22Rv1 (cell line): ENCODE measurements around the gene ROPN1B.

Source experiments
- H3K27ac ChIP-seq: fragments of 450-650 bp; 2 replicates; pipeline ENCODE4 v1.5.1; 2017
- CTCF ChIP-seq: fragments of 450-650 bp; IDR thresholded peaks from 2 replicates; pipeline ENCODE4 v1.5.1; 2017; ENCODE audit warnings: mild to moderate bottlenecking
- ZFX ChIP-seq: fragments of 450-650 bp; IDR thresholded peaks from 2 replicates; pipeline ENCODE4 v1.6.1; 2017; ENCODE audit warnings: antibody characterized with exemption, borderline replicate concordance

The ROPN1B gene

GRCh38 chr3:126025116-126025729 lies 56.2 kb downstream of the ROPN1B start:
- H3K27ac ChIP-seq = no peak overlapping the region
- TF ChIP-seq ZFX (no peak), CTCF (no peak)

GRCh38 chr3:126025862-126026261 lies 56.9 kb downstream of the ROPN1B start:
- no peak overlapping the region for H3K27ac ChIP-seq
- no peak for TF ChIP-seq CTCF
- no peak for TF ChIP-seq ZFX

- TF ChIP-seq ZFX (no peak), CTCF (no peak)
- H3K27ac ChIP-seq = no peak overlapping the region
Measured at GRCh38 chr3:126026277-126026751, 57.3 kb downstream of the ROPN1B start.

- no peak overlapping the region for H3K27ac ChIP-seq
- TF ChIP-seq ZFX (no peak), CTCF (no peak)
Measured at GRCh38 chr3:126026761-126027160, 57.8 kb downstream of the ROPN1B start.

- no peak overlapping the region for H3K27ac ChIP-seq
- TF ChIP-seq CTCF (no peak), ZFX (no peak)
Measured at GRCh38 chr3:126028096-126028495, 59.1 kb downstream of the ROPN1B start.

- TF ChIP-seq ZFX (no peak), CTCF (no peak)
- H3K27ac ChIP-seq = no peak overlapping the region
Measured at GRCh38 chr3:126029241-126029640, 60.3 kb downstream of the ROPN1B start.

- TF ChIP-seq ZFX = no peak
- TF ChIP-seq CTCF = no peak
- no peak overlapping the region for H3K27ac ChIP-seq
Measured at GRCh38 chr3:126030455-126030854, 61.5 kb downstream of the ROPN1B start.
